ENCODE data around the gene ARID3C.

ARID3C gene

GRCh38 chr9:34634551-34635248 lies 5.8 kb upstream of the ARID3C start:
- Histone ChIP-seq H3K36me3 (ENCODE audit: control insufficient read depth, insufficient read depth, low read length) (no peaks in the 10 kb centered on the region), H3K27me3 (ENCODE audit: control insufficient read depth, insufficient read depth, low read length) (peaks cover 19% of the 10 kb centered on the region), H3K9me3 (ENCODE audit: control insufficient read depth, low read length) (no peaks in the 10 kb centered on the region), H3K4me3 (ENCODE audit: low read length) (no peak overlapping the region), H3K4me1 (ENCODE audit: control insufficient read depth, insufficient read depth, low read length) (peaks cover 40% of the 10 kb centered on the region), H3K9ac (ENCODE audit: low read length) (no peak overlapping the region)

GRCh38 chr9:34633851-34634550 lies 5.1 kb upstream of the ARID3C start:
- Histone ChIP-seq H3K36me3 (ENCODE audit: control insufficient read depth, insufficient read depth, low read length) (no peaks in the 10 kb centered on the region), H3K9me3 (ENCODE audit: control insufficient read depth, low read length) (no peaks in the 10 kb centered on the region), H3K4me3 (ENCODE audit: low read length) (no peak overlapping the region), H3K27me3 (ENCODE audit: control insufficient read depth, insufficient read depth, low read length) (peaks cover 26% of the 10 kb centered on the region), H3K4me1 (ENCODE audit: control insufficient read depth, insufficient read depth, low read length) (peaks cover 40% of the 10 kb centered on the region), H3K9ac (ENCODE audit: low read length) (no peak overlapping the region)

GRCh38 chr9:34633166-34633565 lies 4.3 kb upstream of the ARID3C start:
- H3K9me3 ChIP-seq (ENCODE audit: control insufficient read depth, low read length), result no peaks in the 10 kb centered on the region
- no peak overlapping the region for H3K9ac ChIP-seq (ENCODE audit: low read length)
- H3K4me1 ChIP-seq (ENCODE audit: control insufficient read depth, insufficient read depth, low read length), result peaks cover 38% of the 10 kb centered on the region
- no peak overlapping the region for H3K4me3 ChIP-seq (ENCODE audit: low read length)
- H3K27me3 ChIP-seq (ENCODE audit: control insufficient read depth, insufficient read depth, low read length), result peaks cover 33% of the 10 kb centered on the region
- H3K36me3 ChIP-seq (ENCODE audit: control insufficient read depth, insufficient read depth, low read length), result no peaks in the 10 kb centered on the region

GRCh38 chr9:34630402-34631154 lies 1.7 kb upstream of the ARID3C start:
- Histone ChIP-seq H3K27me3 (ENCODE audit: control insufficient read depth, insufficient read depth, low read length) (peaks cover 59% of the 10 kb centered on the region), H3K4me1 (ENCODE audit: control insufficient read depth, insufficient read depth, low read length) (peaks cover 23% of the 10 kb centered on the region), H3K4me3 (ENCODE audit: low read length) (no peak overlapping the region), H3K36me3 (ENCODE audit: control insufficient read depth, insufficient read depth, low read length) (no peaks in the 10 kb centered on the region), H3K9ac (ENCODE audit: low read length) (no peak overlapping the region), H3K9me3 (ENCODE audit: control insufficient read depth, low read length) (no peaks in the 10 kb centered on the region)

GRCh38 chr9:34629491-34629808 lies 584 bp upstream of the ARID3C start:
- no peaks in the 10 kb centered on the region for H3K9me3 ChIP-seq (ENCODE audit: control insufficient read depth, low read length)
- peaks cover 22% of the 10 kb centered on the region for H3K4me1 ChIP-seq (ENCODE audit: control insufficient read depth, insufficient read depth, low read length)
- no peak overlapping the region for H3K4me3 ChIP-seq (ENCODE audit: low read length)
- no peak overlapping the region for H3K9ac ChIP-seq (ENCODE audit: low read length)
- H3K27me3 ChIP-seq (ENCODE audit: control insufficient read depth, insufficient read depth, low read length), result peaks cover 69% of the 10 kb centered on the region
- H3K36me3 ChIP-seq (ENCODE audit: control insufficient read depth, insufficient read depth, low read length), result no peaks in the 10 kb centered on the region

- Histone ChIP-seq H3K9me3 (ENCODE audit: control insufficient read depth, low read length) (no peaks in the 10 kb centered on the region), H3K4me3 (ENCODE audit: low read length) (no peak overlapping the region), H3K9ac (ENCODE audit: low read length) (no peak overlapping the region), H3K27me3 (ENCODE audit: control insufficient read depth, insufficient read depth, low read length) (peaks cover 84% of the 10 kb centered on the region), H3K4me1 (ENCODE audit: control insufficient read depth, insufficient read depth, low read length) (peaks cover 22% of the 10 kb centered on the region), H3K36me3 (ENCODE audit: control insufficient read depth, insufficient read depth, low read length) (no peaks in the 10 kb centered on the region)
Measured at GRCh38 chr9:34627716-34628655, 880 bp downstream of the ARID3C start.

GRCh38 chr9:34625186-34625486 lies 3.7 kb downstream of the ARID3C start:
- Histone ChIP-seq H3K27me3 (ENCODE audit: control insufficient read depth, insufficient read depth, low read length) (peaks cover 86% of the 10 kb centered on the region), H3K36me3 (ENCODE audit: control insufficient read depth, insufficient read depth, low read length) (no peaks in the 10 kb centered on the region), H3K9ac (ENCODE audit: low read length) (no peak overlapping the region), H3K4me3 (ENCODE audit: low read length) (no peak overlapping the region), H3K4me1 (ENCODE audit: control insufficient read depth, insufficient read depth, low read length) (peaks cover 18% of the 10 kb centered on the region), H3K9me3 (ENCODE audit: control insufficient read depth, low read length) (no peaks in the 10 kb centered on the region)

GRCh38 chr9:34624475-34625185 lies 4.2 kb downstream of the ARID3C start:
- peaks cover 81% of the 10 kb centered on the region for H3K27me3 ChIP-seq (ENCODE audit: control insufficient read depth, insufficient read depth, low read length)

GRCh38 chr9:34623374-34624235 lies 5.3 kb downstream of the ARID3C start:
- Histone ChIP-seq H3K27me3 (ENCODE audit: control insufficient read depth, insufficient read depth, low read length) (peaks cover 72% of the 10 kb centered on the region), H3K4me1 (ENCODE audit: control insufficient read depth, insufficient read depth, low read length) (peaks cover 22% of the 10 kb centered on the region), H3K9ac (ENCODE audit: low read length) (no peak overlapping the region), H3K36me3 (ENCODE audit: control insufficient read depth, insufficient read depth, low read length) (no peaks in the 10 kb centered on the region), H3K9me3 (ENCODE audit: control insufficient read depth, low read length) (no peaks in the 10 kb centered on the region), H3K4me3 (ENCODE audit: low read length) (no peak overlapping the region)

More at GRCh38 chr9:34624475-34625185, 4.2 kb downstream of the ARID3C start:
- Histone ChIP-seq H3K9ac (ENCODE audit: low read length) (no peak overlapping the region), H3K4me3 (ENCODE audit: low read length) (no peak overlapping the region), H3K4me1 (ENCODE audit: control insufficient read depth, insufficient read depth, low read length) (peaks cover 19% of the 10 kb centered on the region), H3K36me3 (ENCODE audit: control insufficient read depth, insufficient read depth, low read length) (no peaks in the 10 kb centered on the region), H3K9me3 (ENCODE audit: control insufficient read depth, low read length) (no peaks in the 10 kb centered on the region)

GRCh38 chr9:34620061-34620994 lies 8.5 kb downstream of the ARID3C start, which contains the start of gene DCTN3:
Gene DCTN3 (minus strand): TSS chr9:34620495. CDS start chr9:34620464, 31 bp downstream.
- Histone ChIP-seq H3K4me3 (ENCODE audit: low read length) (peak within 1 kb of the TSS; percentile 75), H3K9me3 (ENCODE audit: control insufficient read depth, low read length) (no peaks in the 10 kb centered on the region), H3K9ac (ENCODE audit: low read length) (peak within 1 kb of the TSS; percentile 87), H3K36me3 (ENCODE audit: control insufficient read depth, insufficient read depth, low read length) (no peaks in the 10 kb centered on the region), H3K27me3 (ENCODE audit: control insufficient read depth, insufficient read depth, low read length) (peaks cover 40% of the 10 kb centered on the region), H3K4me1 (ENCODE audit: control insufficient read depth, insufficient read depth, low read length) (peaks cover 15% of the 10 kb centered on the region)
